A549 (cell line): ENCODE measurements around the gene CXCL1. TPM values are rescaled to one million over a fixed set of nuclear protein-coding genes. Genes with fewer than 3 reads are reported as not detected.

Experiments
- ATAC-seq, 2 experiments: fragments of 200-7000 bp in 1 of 2; fragments of >200 bp in 1 of 2; cut with Nextera tagmentation in 1 of 2; cut with Tn5 transposase in 1 of 2; 3 replicates each; pipeline versions ENCODE4 v1.8.0 to v1.9.1; 2018 to 2020; ENCODE audit warnings: mild to moderate bottlenecking in 1 of 2, moderate library complexity in 1 of 2
- CTCF ChIA-PET: fragments of 300-600 bp; sonication (Branson Sonifier 250); formaldehyde crosslinking; extraction: SDS; loops from one replicate; lab custom pipeline; 2021; ENCODE audit warnings: antibody characterized with exemption, inconsistent platforms; lab: Yijun Ruan, JAX
- POLR2A ChIA-PET: fragments of 350-600 bp; formaldehyde crosslinking; extraction: SDS; loops from one replicate; lab custom pipeline; 2021; ENCODE audit warnings: antibody characterized with exemption, inconsistent platforms; lab: Yijun Ruan, JAX
- DNase-seq, 2 experiments: peaks; one replicate each; pipeline versions ENCODE4 v3.0.0 to v3.0.0-alpha.2; 2011 to 2016; ENCODE audit warnings: low read depth in 1 of 2, low spot score in 1 of 2
- FAIRE-seq: peaks from 2 replicates; lab custom pipeline; 2011; peaks lifted over from hg19 to GRCh38; lab: Jason Lieb, UNC
- H3K27ac ChIP-seq, 2 experiments: fragments of >200 bp; sonication (Bioruptor Twin); formaldehyde crosslinking; 3 replicates each; pipeline ENCODE4 v1.5.1; 2016 to 2017
- H3K4me1 ChIP-seq: fragments of >200 bp; sonication (Bioruptor Twin); formaldehyde crosslinking; 3 replicates; pipeline ENCODE4 v1.6.1; 2016
- H3K4me2 ChIP-seq: fragments of >200 bp; sonication (Bioruptor Twin); formaldehyde crosslinking; 3 replicates; pipeline ENCODE4 v1.6.1; 2016
- H3K4me3 ChIP-seq: fragments of >200 bp; sonication (Bioruptor Twin); formaldehyde crosslinking; 3 replicates; pipeline ENCODE4 v1.5.1; 2016
- H3K9me3 ChIP-seq: fragments of >200 bp; sonication (Bioruptor Twin); formaldehyde crosslinking; 3 replicates; pipeline ENCODE4 v1.6.1; 2016
- CEBPB ChIP-seq, 2 experiments: fragments of >200 bp in 1 of 2; sonication (Bioruptor Twin) in 1 of 2; formaldehyde crosslinking in 1 of 2; IDR thresholded peaks; 2 replicates each; pipeline ENCODE4 v1.6.1; 2012 to 2016
- CHD4 ChIP-seq: fragments of 200-600 bp; sonication (generic); IDR thresholded peaks from 2 replicates; pipeline ENCODE4 v1.6.1; 2016; ENCODE audit warnings: antibody characterized with exemption, mild to moderate bottlenecking, borderline replicate concordance
- HOXA7 ChIP-seq: fragments of 250-450 bp; sonication (Bioruptor Pico); IDR thresholded peaks from 2 replicates; pipeline ENCODE4 v1.5.0; 2020; ENCODE audit warnings: mild to moderate bottlenecking, moderate library complexity
- KDM1A ChIP-seq: fragments of 200-600 bp; sonication (generic); IDR thresholded peaks from 2 replicates; pipeline ENCODE4 v1.6.1; 2016; ENCODE audit warnings: low read depth, mild to moderate bottlenecking
- KDM5A ChIP-seq: fragments of 200-600 bp; sonication (generic); IDR thresholded peaks from 2 replicates; pipeline ENCODE4 v1.6.1; 2016; ENCODE audit warnings: antibody characterized with exemption, mild to moderate bottlenecking
- NPAS2 ChIP-seq: fragments of 250-450 bp; sonication (Bioruptor Pico); IDR thresholded peaks from 2 replicates; pipeline ENCODE4 v1.8.0; 2022; ENCODE audit warnings: mild to moderate bottlenecking, moderate library complexity, borderline replicate concordance
- POLR2A ChIP-seq: IDR thresholded peaks from 2 replicates; pipeline ENCODE4 v1.6.1; 2012; ENCODE audit warnings: mild to moderate bottlenecking, low read length
- RAD21 ChIP-seq, 2 experiments: fragments of >200 bp in 1 of 2; sonication (Bioruptor Twin) in 1 of 2; formaldehyde crosslinking in 1 of 2; IDR thresholded peaks in 1 of 2; conservative IDR thresholded peaks in 1 of 2; 2 replicates in 1 of 2; 3 replicates in 1 of 2; pipeline ENCODE4 v1.6.1; 2012 to 2018; ENCODE audit warnings: inconsistent platforms in 1 of 2
- RCOR1 ChIP-seq: fragments of 150-350 bp; IDR thresholded peaks from 2 replicates; pipeline ENCODE4 v1.6.1; 2014; ENCODE audit warnings: antibody characterized with exemption, low read length, low read depth
- RNF2 ChIP-seq: fragments of 200-600 bp; sonication (generic); IDR thresholded peaks from 2 replicates; pipeline ENCODE4 v1.6.1; 2016; ENCODE audit warnings: low read depth, mild to moderate bottlenecking, antibody characterized with exemption, moderate library complexity, borderline replicate concordance
- TFCP2L1 ChIP-seq: fragments of 250-450 bp; sonication (Bioruptor Pico); IDR thresholded peaks from 2 replicates; pipeline ENCODE4 v1.5.0; 2021; ENCODE audit warnings: mild to moderate bottlenecking
- ZSCAN20 ChIP-seq: fragments of 250-450 bp; sonication (Bioruptor Pico); IDR thresholded peaks from 2 replicates; pipeline ENCODE4 v1.8.0; 2022; ENCODE audit warnings: mild to moderate bottlenecking, moderate library complexity
- WGBS: methylation state at CpG from one replicate; pipeline ENCODE4 v1.1.6; 2017; ENCODE audit errors: missing lambda C conversion rate; 5-methylcytosine and 5-hydroxymethylcytosine counted together
- polyA plus RNA-seq, 4 experiments: library from polyadenylated mRNA; depleted of rRNA in 3 of 4; stranded (reverse); fragments of >200 nt; fragmentation: RNase III in 1 of 4; extraction: RNeasy Plus Mini Kit Qiagen cat#74134 plus additional on column Dnase treatment in 1 of 4; gene quantifications; 2 replicates in 3 of 4; 3 replicates in 1 of 4; pipeline ENCODE4 v1.2.3, GENCODE V29; 2011 to 2017
- TF ChIP-seq, protein P1 (sequence below): fragments of 200-600 bp; sonication (generic); IDR thresholded peaks from 2 replicates; pipeline ENCODE4 v1.6.1; 2016; ENCODE audit warnings: antibody characterized with exemption, mild to moderate bottlenecking, moderate library complexity
- TF ChIP-seq, protein P2 (sequence below): fragments of 450-650 bp; IDR thresholded peaks from 2 replicates; pipeline ENCODE4 v1.6.1; 2014; ENCODE audit warnings: antibody characterized with exemption
- TF ChIP-seq, protein P3 (sequence below): fragments of >200 bp; sonication (Bioruptor Twin); formaldehyde crosslinking; IDR thresholded peaks from 3 replicates; pipeline ENCODE4 v1.5.1; 2016

Gene CXCL1
- polyA plus RNA-seq, 2 of the 4 experiments (the other 2 are of a cell fraction): 14.9 to 20.0 TPM

DNA sequence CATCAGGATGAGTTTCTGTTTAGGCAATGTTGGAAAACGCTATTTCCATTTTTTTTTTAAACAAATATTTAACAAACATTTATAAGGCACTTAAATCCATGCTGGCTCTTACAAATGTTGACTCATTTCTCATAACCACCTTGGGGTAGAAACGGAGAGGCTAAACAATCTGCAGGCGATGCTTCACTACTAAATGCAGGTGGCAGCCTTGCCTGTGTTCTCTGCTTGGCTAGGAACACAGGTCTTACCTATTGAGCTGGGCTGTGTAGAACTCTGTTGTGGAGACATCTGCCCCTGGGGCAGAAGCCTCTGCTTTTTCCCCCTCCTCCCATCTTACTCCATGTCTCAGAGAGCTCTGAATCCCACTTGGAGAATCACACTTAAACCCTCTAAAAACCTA lies 1.4 kb upstream of the CXCL1 start (continued):
- no peak for TF ChIP-seq KDM1A
- TF ChIP-seq KDM5A: no peak

DNA sequence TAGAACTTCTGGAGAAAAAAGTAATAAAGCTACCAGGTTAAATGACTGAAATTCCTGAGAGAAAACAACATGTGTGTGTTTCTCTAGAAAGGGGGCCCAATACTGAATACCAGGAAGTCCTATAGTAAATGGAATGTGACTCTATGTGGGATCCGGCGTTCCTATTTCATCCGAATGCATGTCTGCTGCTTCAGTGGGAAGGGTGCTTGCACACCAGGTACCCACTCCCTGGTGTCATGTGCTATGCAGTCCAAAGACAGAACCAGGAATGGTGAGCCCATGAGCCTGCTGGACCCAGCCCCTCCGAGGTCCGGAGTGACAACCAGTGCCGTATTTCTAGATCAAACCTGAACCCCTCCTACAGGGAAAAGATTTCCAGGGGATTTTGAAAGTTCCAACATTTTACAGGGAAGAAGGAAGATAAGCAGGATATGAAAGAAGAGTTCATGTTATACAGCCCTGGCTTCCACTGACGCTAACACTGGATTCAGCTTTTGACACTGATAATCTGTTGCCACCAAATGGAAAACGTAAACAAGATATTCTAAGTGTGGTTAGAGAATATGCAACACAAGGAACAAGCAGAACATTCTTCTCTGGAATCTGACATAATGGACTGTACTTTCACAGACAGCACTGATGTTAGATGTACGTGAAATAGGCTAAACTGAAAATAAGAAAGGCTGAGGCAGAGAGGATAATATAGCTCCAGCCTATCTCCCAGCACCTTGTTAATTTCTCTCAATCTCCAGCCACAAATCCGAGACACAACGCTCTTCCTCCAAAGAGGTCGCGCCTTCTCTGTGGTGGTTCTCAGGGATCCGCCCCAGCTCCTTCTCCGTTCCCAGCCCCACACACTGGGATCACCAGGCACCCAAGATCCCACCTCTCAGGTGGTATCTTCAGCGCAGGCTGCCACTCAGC lies 725 bp upstream of the CXCL1 start:
- TF ChIP-seq ZSCAN20 (CRISPR knock-in tag): no peak
- no peak for TF ChIP-seq HOXA7 (CRISPR knock-in tag)
- TF ChIP-seq RAD21 (conservative IDR thresholded peaks at IDR 0.05 in 1 of 2, IDR thresholded peaks at IDR 0.05 in 1 of 2): 0 out of 5 replicates have a peak, but pooled peaks of 1 of the 2 experiments have one; percentile 2
- Histone ChIP-seq H3K9me3 (no peaks in the 10 kb centered on the region), H3K27ac (peak overlapping the region; percentile 96 to 97), H3K4me1 (peaks cover 35% of the 10 kb centered on the region; the same call in 2 of the 3 replicates), H3K4me3 (peak overlapping the region; percentile 91), H3K4me2 (peak overlapping the region; percentile 92)
- POLR2A ChIA-PET: interaction anchor here (1.0 to 1.9 kb wide), 8 partner anchors 12 to 241 kb away, joined by 3 to 8 read pairs (median 3); partner anchors contain the start of genes CXCL2, CXCL3, CXCL5 and CXCL8
- DNase-seq (peak; percentile 13 to 27), FAIRE-seq (no peak), ATAC-seq (peak; percentile 67 to 85)
- WGBS: 1% methylated on average over 16 of the region's 16 CpGs
- CTCF ChIA-PET: interaction anchor here (0.6 to 2.6 kb wide), 10 partner anchors 11 to 321 kb away, joined by 3 to 8 read pairs (median 4); no protein-coding TSS in a partner anchor

DNA sequence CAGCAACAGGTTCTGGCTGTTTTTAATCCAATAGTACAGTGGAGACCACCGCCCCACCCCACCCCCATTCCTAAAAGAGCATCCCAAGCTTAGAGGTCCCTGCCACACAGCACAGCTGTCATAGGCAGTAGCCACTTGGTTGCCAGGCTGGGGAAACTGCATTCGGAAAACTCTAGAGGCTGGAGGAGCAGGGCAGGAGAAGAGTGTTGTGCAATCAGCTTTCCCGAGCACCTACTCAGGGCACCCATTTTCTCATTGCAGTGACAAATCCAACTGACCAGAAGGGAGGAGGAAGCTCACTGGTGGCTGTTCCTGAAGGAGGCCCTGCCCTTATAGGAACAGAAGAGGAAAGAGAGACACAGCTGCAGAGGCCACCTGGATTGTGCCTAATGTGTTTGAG lies 1.1 kb downstream of the CXCL1 start:
- peak overlapping the region; percentile 91 for H3K4me3 ChIP-seq
- peaks cover 35% of the 10 kb centered on the region; the same call in 2 of the 3 replicates for H3K4me1 ChIP-seq
- peak in 1 of 2 experiments; percentile 30; a peak in 3 of 6 replicates for ATAC-seq
- ChIA-PET POLR2A (interaction anchor here (0.6 to 1.3 kb wide), 2 partner anchors 145 to 229 kb away, joined by 3 read pairs; partner anchors contain the start of gene CXCL2), CTCF (interaction anchor here (0.6 to 2.0 kb wide), 2 partner anchors 9 to 143 kb away, joined by 3 to 5 read pairs; no protein-coding TSS in a partner anchor)
- peak overlapping the region; percentile 96 to 97 for H3K27ac ChIP-seq
- 0 out of 3 replicates have a peak, but pooled peaks cover 4% of the 10 kb centered on the region for H3K9me3 ChIP-seq
- DNase-seq: peak; percentile 8 to 48
- FAIRE-seq: no peak
- TF ChIP-seq POLR2A: no peak
- TF ChIP-seq CEBPB (IDR thresholded peaks at IDR 0.05): peak; percentile 82 to 84
- TF ChIP-seq, all 56 proteins: peak for 1
- peak overlapping the region; percentile 92 for H3K4me2 ChIP-seq
- WGBS: 12% methylated on average over 3 of the region's 3 CpGs

DNA sequence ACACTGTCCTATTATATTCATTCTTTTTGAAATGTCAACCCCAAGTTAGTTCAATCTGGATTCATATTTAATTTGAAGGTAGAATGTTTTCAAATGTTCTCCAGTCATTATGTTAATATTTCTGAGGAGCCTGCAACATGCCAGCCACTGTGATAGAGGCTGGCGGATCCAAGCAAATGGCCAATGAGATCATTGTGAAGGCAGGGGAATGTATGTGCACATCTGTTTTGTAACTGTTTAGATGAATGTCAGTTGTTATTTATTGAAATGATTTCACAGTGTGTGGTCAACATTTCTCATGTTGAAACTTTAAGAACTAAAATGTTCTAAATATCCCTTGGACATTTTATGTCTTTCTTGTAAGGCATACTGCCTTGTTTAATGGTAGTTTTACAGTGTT lies 1.6 kb downstream of the CXCL1 start:
- POLR2A ChIA-PET: interaction anchor here (0.6 to 1.3 kb wide), 2 partner anchors 145 to 229 kb away, joined by 3 read pairs; partner anchors contain the start of gene CXCL2
- CTCF ChIA-PET: no interaction called here

DNA sequence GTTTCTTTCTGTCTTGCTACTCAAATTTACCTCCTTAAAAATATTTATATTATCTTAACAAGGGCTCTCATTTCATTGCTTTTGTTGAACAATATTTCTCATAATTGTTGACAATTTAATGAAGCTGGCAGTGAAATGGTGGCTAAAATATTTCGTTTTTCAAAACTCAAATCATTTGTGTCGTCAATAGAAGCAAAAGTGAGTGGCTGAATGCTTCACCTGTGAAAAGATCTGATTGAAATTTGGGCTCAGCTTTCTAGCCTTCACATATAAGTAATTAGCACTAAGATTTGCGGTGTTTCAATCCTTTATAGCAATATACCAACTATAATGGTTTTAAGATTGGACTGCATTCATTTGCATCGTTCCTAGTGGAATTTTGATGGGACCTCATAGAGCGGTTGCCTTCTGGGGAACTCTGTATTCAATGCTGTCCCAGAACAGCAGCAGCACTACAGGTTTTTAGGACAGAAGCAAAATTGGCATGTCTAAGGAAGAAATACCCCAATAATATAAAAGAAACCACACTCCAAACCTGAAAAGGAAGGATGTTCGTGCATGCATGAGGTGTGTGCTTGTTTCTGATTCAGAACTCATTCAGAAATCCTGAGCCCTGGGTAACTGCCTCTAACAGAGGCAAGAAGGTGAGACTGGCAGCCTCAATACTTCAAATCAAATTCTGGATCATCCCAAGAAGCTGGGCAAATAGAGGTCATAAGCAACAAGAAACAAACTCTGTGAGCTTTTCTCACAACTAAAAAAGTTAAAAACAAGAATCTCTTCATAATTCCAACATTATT lies 2.5 kb downstream of the CXCL1 start:
- peak overlapping the region; percentile 91; the same call in 2 of the 3 replicates for H3K4me3 ChIP-seq
- WGBS: 82% methylated on average over 6 of the region's 6 CpGs
- POLR2A ChIA-PET: no interaction called here
- H3K4me1 ChIP-seq: peaks cover 28% of the 10 kb centered on the region; the same call in 2 of the 3 replicates
- DNase-seq (no peak), ATAC-seq (no peak), FAIRE-seq (no peak)
- H3K27ac ChIP-seq: peak overlapping the region; percentile 43 to 96; a peak in 3 of 6 replicates
- 0 out of 3 replicates have a peak, but pooled peaks cover 4% of the 10 kb centered on the region for H3K9me3 ChIP-seq
- peak overlapping the region; percentile 92 for H3K4me2 ChIP-seq
- CTCF ChIA-PET: no interaction called here
- TF ChIP-seq, protein P1, sequence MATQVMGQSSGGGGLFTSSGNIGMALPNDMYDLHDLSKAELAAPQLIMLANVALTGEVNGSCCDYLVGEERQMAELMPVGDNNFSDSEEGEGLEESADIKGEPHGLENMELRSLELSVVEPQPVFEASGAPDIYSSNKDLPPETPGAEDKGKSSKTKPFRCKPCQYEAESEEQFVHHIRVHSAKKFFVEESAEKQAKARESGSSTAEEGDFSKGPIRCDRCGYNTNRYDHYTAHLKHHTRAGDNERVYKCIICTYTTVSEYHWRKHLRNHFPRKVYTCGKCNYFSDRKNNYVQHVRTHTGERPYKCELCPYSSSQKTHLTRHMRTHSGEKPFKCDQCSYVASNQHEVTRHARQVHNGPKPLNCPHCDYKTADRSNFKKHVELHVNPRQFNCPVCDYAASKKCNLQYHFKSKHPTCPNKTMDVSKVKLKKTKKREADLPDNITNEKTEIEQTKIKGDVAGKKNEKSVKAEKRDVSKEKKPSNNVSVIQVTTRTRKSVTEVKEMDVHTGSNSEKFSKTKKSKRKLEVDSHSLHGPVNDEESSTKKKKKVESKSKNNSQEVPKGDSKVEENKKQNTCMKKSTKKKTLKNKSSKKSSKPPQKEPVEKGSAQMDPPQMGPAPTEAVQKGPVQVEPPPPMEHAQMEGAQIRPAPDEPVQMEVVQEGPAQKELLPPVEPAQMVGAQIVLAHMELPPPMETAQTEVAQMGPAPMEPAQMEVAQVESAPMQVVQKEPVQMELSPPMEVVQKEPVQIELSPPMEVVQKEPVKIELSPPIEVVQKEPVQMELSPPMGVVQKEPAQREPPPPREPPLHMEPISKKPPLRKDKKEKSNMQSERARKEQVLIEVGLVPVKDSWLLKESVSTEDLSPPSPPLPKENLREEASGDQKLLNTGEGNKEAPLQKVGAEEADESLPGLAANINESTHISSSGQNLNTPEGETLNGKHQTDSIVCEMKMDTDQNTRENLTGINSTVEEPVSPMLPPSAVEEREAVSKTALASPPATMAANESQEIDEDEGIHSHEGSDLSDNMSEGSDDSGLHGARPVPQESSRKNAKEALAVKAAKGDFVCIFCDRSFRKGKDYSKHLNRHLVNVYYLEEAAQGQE: no peak
- TF ChIP-seq RAD21 (conservative IDR thresholded peaks at IDR 0.05 in 1 of 2, IDR thresholded peaks at IDR 0.05 in 1 of 2) (no peak), RCOR1 (no peak), NPAS2 (CRISPR knock-in tag) (no peak), TFCP2L1 (no peak), RNF2 (no peak), CHD4 (no peak), KDM5A (no peak), KDM1A (no peak)
- TF ChIP-seq, protein P2, sequence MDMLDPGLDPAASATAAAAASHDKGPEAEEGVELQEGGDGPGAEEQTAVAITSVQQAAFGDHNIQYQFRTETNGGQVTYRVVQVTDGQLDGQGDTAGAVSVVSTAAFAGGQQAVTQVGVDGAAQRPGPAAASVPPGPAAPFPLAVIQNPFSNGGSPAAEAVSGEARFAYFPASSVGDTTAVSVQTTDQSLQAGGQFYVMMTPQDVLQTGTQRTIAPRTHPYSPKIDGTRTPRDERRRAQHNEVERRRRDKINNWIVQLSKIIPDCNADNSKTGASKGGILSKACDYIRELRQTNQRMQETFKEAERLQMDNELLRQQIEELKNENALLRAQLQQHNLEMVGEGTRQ: no peak
- TF ChIP-seq, protein P3, sequence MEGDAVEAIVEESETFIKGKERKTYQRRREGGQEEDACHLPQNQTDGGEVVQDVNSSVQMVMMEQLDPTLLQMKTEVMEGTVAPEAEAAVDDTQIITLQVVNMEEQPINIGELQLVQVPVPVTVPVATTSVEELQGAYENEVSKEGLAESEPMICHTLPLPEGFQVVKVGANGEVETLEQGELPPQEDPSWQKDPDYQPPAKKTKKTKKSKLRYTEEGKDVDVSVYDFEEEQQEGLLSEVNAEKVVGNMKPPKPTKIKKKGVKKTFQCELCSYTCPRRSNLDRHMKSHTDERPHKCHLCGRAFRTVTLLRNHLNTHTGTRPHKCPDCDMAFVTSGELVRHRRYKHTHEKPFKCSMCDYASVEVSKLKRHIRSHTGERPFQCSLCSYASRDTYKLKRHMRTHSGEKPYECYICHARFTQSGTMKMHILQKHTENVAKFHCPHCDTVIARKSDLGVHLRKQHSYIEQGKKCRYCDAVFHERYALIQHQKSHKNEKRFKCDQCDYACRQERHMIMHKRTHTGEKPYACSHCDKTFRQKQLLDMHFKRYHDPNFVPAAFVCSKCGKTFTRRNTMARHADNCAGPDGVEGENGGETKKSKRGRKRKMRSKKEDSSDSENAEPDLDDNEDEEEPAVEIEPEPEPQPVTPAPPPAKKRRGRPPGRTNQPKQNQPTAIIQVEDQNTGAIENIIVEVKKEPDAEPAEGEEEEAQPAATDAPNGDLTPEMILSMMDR: no peak

More for the DNA sequence above, 1.6 kb downstream of the CXCL1 start:
- WGBS: 86% methylated on average over 1 of the region's 1 CpG
- DNase-seq (no peak), FAIRE-seq (peak; percentile 13), ATAC-seq (no peak)
- H3K4me2 ChIP-seq: peak overlapping the region; percentile 92
- H3K27ac ChIP-seq: peak overlapping the region; percentile 96 to 97
- H3K9me3 ChIP-seq: 0 out of 3 replicates have a peak, but pooled peaks cover 4% of the 10 kb centered on the region
- peak overlapping the region; percentile 91 for H3K4me3 ChIP-seq
- TF ChIP-seq RCOR1: no peak
- H3K4me1 ChIP-seq: peaks cover 35% of the 10 kb centered on the region; the same call in 2 of the 3 replicates
